H1 (cell line): ENCODE results near the gene TYW1B. TPM values are rescaled to one million over a fixed set of nuclear protein-coding genes. Genes with fewer than 3 reads are reported as not detected.

Experiments used
- CTCF ChIA-PET: fragments of 300-600 bp; sonication (Branson Sonifier 250); formaldehyde crosslinking; loops from one replicate; lab custom pipeline; 2021; ENCODE audit not compliant: partially characterized antibody; lab: Charles Lee
- POLR2A ChIA-PET: fragments of 300-600 bp; sonication (Branson Sonifier 250); formaldehyde crosslinking; loops from one replicate; lab custom pipeline; 2021; ENCODE audit warnings: inconsistent platforms; ENCODE audit not compliant: partially characterized antibody; lab: Charles Lee
- DNase-seq, 2 experiments: peaks; one replicate each; pipeline versions ENCODE4 v3.0.0 to v3.0.0-alpha.2; 2010 to 2022; ENCODE audit warnings: low spot score in 2 of 2, low read depth in 1 of 2, mixed read lengths in 1 of 2
- FAIRE-seq: peaks from 2 replicates; lab custom pipeline; 2011; peaks lifted over from hg19 to GRCh38; lab: Jason Lieb, UNC
- H2AFZ ChIP-seq: 2 replicates; pipeline ENCODE4 v1.8.1; 2012; ENCODE audit warnings: low read length, inconsistent platforms
- H2AK5ac ChIP-seq: 2 replicates; pipeline ENCODE4 v1.6.1; 2013; ENCODE audit warnings: low read depth, low read length
- H2BK120ac ChIP-seq: replicated peaks from 2 replicates; pipeline ENCODE3; 2013; ENCODE audit warnings: low read depth, low read length, inconsistent platforms
- H2BK12ac ChIP-seq: 2 replicates; pipeline ENCODE4 v1.6.1; 2013; ENCODE audit warnings: low read depth, low read length
- H2BK15ac ChIP-seq: 2 replicates; pipeline ENCODE4 v1.6.1; 2013; ENCODE audit warnings: low read length
- H2BK20ac ChIP-seq: 2 replicates; pipeline ENCODE4 v1.6.1; 2013; ENCODE audit warnings: low read length
- H2BK5ac ChIP-seq: 2 replicates; pipeline ENCODE4 v1.6.1; 2013; ENCODE audit warnings: low read depth, low read length
- H3K14ac ChIP-seq: 2 replicates; pipeline ENCODE4 v1.6.1; 2013; ENCODE audit warnings: inconsistent platforms; ENCODE audit not compliant: insufficient read length
- H3K18ac ChIP-seq: 2 replicates; pipeline ENCODE4 v1.6.1; 2013; ENCODE audit warnings: low read length; ENCODE audit errors: extremely low read depth
- H3K23ac ChIP-seq: 2 replicates; pipeline ENCODE4 v1.6.1; 2013; ENCODE audit warnings: inconsistent platforms; ENCODE audit not compliant: insufficient read length
- H3K23me2 ChIP-seq: 2 replicates; pipeline ENCODE4 v1.6.1; 2013; ENCODE audit warnings: low read depth, low read length
- H3K27ac ChIP-seq: 2 replicates; pipeline ENCODE4 v1.6.1; 2011; ENCODE audit warnings: low read depth, low read length, inconsistent platforms
- H3K27me3 ChIP-seq, 4 experiments: replicated peaks in 1 of 4; 1 replicate in 1 of 4; 2 replicates in 3 of 4; pipeline versions ENCODE4 v1.6.1 to v1.8.1; 2011 to 2013; ENCODE audit warnings: low read length in 3 of 4, mild to moderate bottlenecking in 3 of 4, inconsistent platforms in 2 of 4, mixed read lengths in 2 of 4, moderate library complexity in 1 of 4; ENCODE audit not compliant: control insufficient read depth in 3 of 4, insufficient read depth in 3 of 4; ENCODE audit errors: extremely low read depth in 1 of 4
- H3K36me3 ChIP-seq, 4 experiments: 2 replicates each; pipeline versions ENCODE4 v1.6.1 to v1.8.1; 2011 to 2013; ENCODE audit warnings: mild to moderate bottlenecking in 4 of 4, low read length in 3 of 4, moderate library complexity in 2 of 4, control low read depth in 1 of 4, inconsistent platforms in 1 of 4; ENCODE audit not compliant: insufficient read depth in 4 of 4, control insufficient read depth in 2 of 4
- H3K4ac ChIP-seq: replicated peaks from 2 replicates; pipeline ENCODE3; 2013; ENCODE audit warnings: low read length, low read depth, mixed read lengths, inconsistent platforms; ENCODE audit not compliant: insufficient read length
- H3K4me1 ChIP-seq, 4 experiments: replicated peaks in 1 of 4; 1 replicate in 1 of 4; 2 replicates in 3 of 4; pipeline versions ENCODE4 v1.6.1 to v1.8.1; 2011 to 2013; ENCODE audit warnings: low read length in 3 of 4, inconsistent platforms in 2 of 4, mixed read lengths in 1 of 4; ENCODE audit not compliant: insufficient read depth in 4 of 4, control insufficient read depth in 3 of 4
- H3K4me2 ChIP-seq, 2 experiments: 2 replicates each; pipeline versions ENCODE4 v1.6.1 to v1.8.1; 2011 to 2013; ENCODE audit warnings: low read depth in 2 of 2, low read length in 2 of 2, control low read depth in 1 of 2, inconsistent platforms in 1 of 2, mild to moderate bottlenecking in 1 of 2; ENCODE audit not compliant: insufficient read depth in 1 of 2
- H3K4me3 ChIP-seq, 4 experiments: fragments of 200-600, 300-600 bp in 1 of 4; sonication (generic), shearing (Covaris generic), sonication (Bioruptor Twin) in 1 of 4; 2 replicates each; pipeline versions ENCODE4 v1.5.1 to v1.8.1; 2011 to 2016; ENCODE audit warnings: low read length in 4 of 4, low read depth in 3 of 4, control low read depth in 2 of 4, inconsistent platforms in 2 of 4, mild to moderate bottlenecking in 2 of 4, mixed read lengths in 1 of 4, moderate library complexity in 1 of 4; ENCODE audit not compliant: insufficient read depth in 2 of 4; ENCODE audit errors: extremely low read depth in 1 of 4
- H3K56ac ChIP-seq: replicated peaks from 2 replicates; pipeline ENCODE3; 2013; ENCODE audit warnings: low read depth, mild to moderate bottlenecking, mixed read lengths, low read length, inconsistent platforms; ENCODE audit not compliant: insufficient read length
- H3K79me1 ChIP-seq: 2 replicates; pipeline ENCODE4 v1.6.1; 2013; ENCODE audit warnings: low read depth, low read length, control low read depth
- H3K79me2 ChIP-seq, 2 experiments: 2 replicates each; pipeline versions ENCODE4 v1.6.1 to v1.8.1; 2012 to 2013; ENCODE audit warnings: low read length in 2 of 2, mild to moderate bottlenecking in 2 of 2, inconsistent platforms in 1 of 2; ENCODE audit not compliant: insufficient read depth in 2 of 2, control insufficient read depth in 1 of 2
- H3K9ac ChIP-seq, 4 experiments: replicated peaks in 1 of 4; 1 replicate in 1 of 4; 2 replicates in 3 of 4; pipeline versions ENCODE4 v1.6.1 to v1.8.1; 2011 to 2013; ENCODE audit warnings: low read depth in 3 of 4, low read length in 3 of 4, control low read depth in 2 of 4, mild to moderate bottlenecking in 2 of 4, moderate library complexity in 2 of 4, inconsistent platforms in 1 of 4; ENCODE audit errors: extremely low read depth in 1 of 4
- H3K9me3 ChIP-seq, 2 experiments: 2 replicates each; pipeline versions ENCODE4 v1.6.1 to v1.8.1; 2012 to 2013; ENCODE audit warnings: mild to moderate bottlenecking in 2 of 2, moderate library complexity in 2 of 2, control low read depth in 1 of 2, inconsistent platforms in 1 of 2, low read depth in 1 of 2, low read length in 1 of 2, mixed read lengths in 1 of 2; ENCODE audit not compliant: insufficient read depth in 2 of 2
- H4K20me1 ChIP-seq, 2 experiments: replicated peaks in 1 of 2; 2 replicates each; pipeline versions ENCODE3 to v1.8.1; 2011 to 2013; ENCODE audit warnings: inconsistent platforms in 2 of 2, low read length in 2 of 2, mild to moderate bottlenecking in 1 of 2; ENCODE audit not compliant: insufficient read depth in 2 of 2, control insufficient read depth in 1 of 2
- H4K5ac ChIP-seq: 2 replicates; pipeline ENCODE4 v1.6.1; 2013; ENCODE audit warnings: low read length, low read depth, mixed read lengths, inconsistent platforms; ENCODE audit not compliant: insufficient read length
- H4K8ac ChIP-seq: 2 replicates; pipeline ENCODE4 v1.8.0; 2013; ENCODE audit warnings: mild to moderate bottlenecking, moderate library complexity, low read length, inconsistent platforms; ENCODE audit not compliant: insufficient read depth; ENCODE audit errors: extremely low read depth
- H4K91ac ChIP-seq: replicated peaks from 2 replicates; pipeline ENCODE3; 2013; ENCODE audit warnings: low read length, mixed read lengths, inconsistent platforms; ENCODE audit not compliant: insufficient read length
- ATF2 ChIP-seq: IDR thresholded peaks from 2 replicates; pipeline ENCODE4 v1.6.1; 2012; ENCODE audit warnings: low read length, inconsistent platforms
- CEBPB ChIP-seq: IDR thresholded peaks from 2 replicates; pipeline ENCODE4 v1.6.1; 2012; ENCODE audit warnings: low read depth, low read length
- CHD1 ChIP-seq: IDR thresholded peaks from 2 replicates; pipeline ENCODE4 v1.6.1; 2012; ENCODE audit warnings: low read depth, low read length, improper control_type of control experiment
- GTF2F1 ChIP-seq: IDR thresholded peaks from 2 replicates; pipeline ENCODE4 v1.6.1; 2012; ENCODE audit warnings: low read depth, low read length, improper control_type of control experiment, borderline replicate concordance
- KDM1A ChIP-seq: fragments of 200-600, 300-600 bp; sonication (generic); IDR thresholded peaks from 2 replicates; pipeline ENCODE4 v1.7.1; 2016; ENCODE audit warnings: mild to moderate bottlenecking, low read length, borderline replicate concordance
- KDM4A ChIP-seq: IDR thresholded peaks from one replicate; pipeline ENCODE4 v1.7.1; 2012; ENCODE audit warnings: low read depth, mild to moderate bottlenecking, moderate library complexity, low read length, inconsistent platforms; ENCODE audit not compliant: severe bottlenecking
- NANOG ChIP-seq: IDR thresholded peaks from 2 replicates; pipeline ENCODE4 v1.6.1; 2011; ENCODE audit warnings: low read length, low read depth, mild to moderate bottlenecking, inconsistent platforms; ENCODE audit not compliant: insufficient read depth, poor library complexity, severe bottlenecking
- RXRA ChIP-seq: IDR thresholded peaks from 2 replicates; pipeline ENCODE4 v1.6.1; 2011; ENCODE audit warnings: low read depth, mild to moderate bottlenecking, low read length, moderate library complexity; ENCODE audit not compliant: insufficient read depth
- SIX5 ChIP-seq: IDR thresholded peaks from 2 replicates; pipeline ENCODE4 v1.6.1; 2011; ENCODE audit warnings: mild to moderate bottlenecking, low read depth, low read length
- ZNF274 ChIP-seq: IDR thresholded peaks from 2 replicates; pipeline ENCODE4 v1.7.0; 2012; ENCODE audit warnings: low read length, borderline replicate concordance; ENCODE audit errors: extremely low read depth
- WGBS, 2 experiments: shearing (Covaris generic) in 1 of 2; methylation state at CpG; one replicate each; pipeline versions ENCODE4 v1.1.6 to v1.1.7; 2013 to 2015; ENCODE audit warnings: low lambda C conversion rate in 2 of 2, mixed read lengths in 2 of 2, inconsistent platforms in 1 of 2, low coverage in 1 of 2, missing lambda C conversion rate in 1 of 2; ENCODE audit not compliant: insufficient replicate concordance in 2 of 2, insufficient coverage in 1 of 2, insufficient read length in 1 of 2; ENCODE audit errors: extremely low coverage in 1 of 2, missing lambda C conversion rate in 1 of 2; 5-methylcytosine and 5-hydroxymethylcytosine counted together
- polyA plus RNA-seq, 7 experiments: library from polyadenylated mRNA; depleted of rRNA in 3 of 7; stranded (reverse) in 5 of 7; unstranded in 2 of 7; fragments of >200 nt in 5 of 7; fragments of 200-250 nt in 2 of 7; gene quantifications; 1 replicate in 5 of 7; 2 replicates in 1 of 7; 4 replicates in 1 of 7; pipeline versions ENCODE4 v1.2.1 to v1.2.3, GENCODE V29; 2011 to 2013; ENCODE audit warnings: missing spikeins in 2 of 7, mixed read lengths in 2 of 7
- total RNA-seq: library from RNA; stranded (reverse); fragmentation: NEBNext Ultra II Directional; extraction: Animal tissue kit (Norgen Biotek cat#: 25700); gene quantifications from 2 replicates; pipeline ENCODE4 v1.2.1, GENCODE V29; 2021

TYW1B gene
- total and polyA plus RNA-seq, 2 of the 8 experiments (the other 6 are each of a cell fraction or from before 2014, with no cell fraction given), result 6.8 to 12.6 TPM

GRCh38 chr7:72540106-72540611 is 287.8 kb downstream of the TYW1B start:
- WGBS, 2 experiments, result 74% methylated on average over 7 of the region's 8 CpGs; no CpG with 5 or more reads in 1 of the 2 experiments
- no peak for FAIRE-seq

More at GRCh38 chr7:72540106-72540611, 287.8 kb downstream of the TYW1B start:
- Histone ChIP-seq H3K9me3 (no peaks in the 10 kb centered on the region), H3K4me3 (no peak overlapping the region), H3K23me2 (no peaks in the 10 kb centered on the region), H3K79me2 (no peaks in the 10 kb centered on the region), H2BK120ac (no peak overlapping the region), H3K36me3 (no peaks in the 10 kb centered on the region), H2AFZ (no peak overlapping the region), H4K5ac (no peak overlapping the region), H3K4ac (no peak overlapping the region), H2BK5ac (no peak overlapping the region), H2BK20ac (peak overlapping the region; percentile 61; the same call in 1 of the 2 replicates), H3K14ac (no peak overlapping the region), H3K79me1 (no peaks in the 10 kb centered on the region), H4K91ac (no peak overlapping the region)
- POLR2A ChIA-PET, result no interaction called here
- no peak for DNase-seq
- no peak for TF ChIP-seq KDM4A
- TF ChIP-seq ATF2, result no peak
- TF ChIP-seq CEBPB, result no peak
- no peak for TF ChIP-seq SIX5
- TF ChIP-seq RXRA, result no peak
- TF ChIP-seq CHD1, result no peak
- no peak for TF ChIP-seq GTF2F1
- no peak for TF ChIP-seq ZNF274
- TF ChIP-seq NANOG, result no peak
- no peak for TF ChIP-seq KDM1A
- TF ChIP-seq, all 59 proteins: peak for 0
- H3K4me1 ChIP-seq, result peaks cover 0 to 2% (median 0%) of the 10 kb centered on the region in 4 experiments; a peak in 1 of 7 replicates
- H4K20me1 ChIP-seq, result no peaks in the 10 kb centered on the region
- no peak overlapping the region for H4K8ac ChIP-seq
- no peak overlapping the region for H3K18ac ChIP-seq
- H3K56ac ChIP-seq, result no peak overlapping the region
- no peak overlapping the region for H3K9ac ChIP-seq
- no peak overlapping the region for H2BK12ac ChIP-seq
- H3K27me3 ChIP-seq, result no peaks in the 10 kb centered on the region
- CTCF ChIA-PET, result interaction anchor here (1.2 kb wide), 1 partner anchor 46 kb away, joined by 3 read pairs; no protein-coding TSS in a partner anchor
- H3K23ac ChIP-seq, result no peak overlapping the region
- no peak overlapping the region for H2AK5ac ChIP-seq
- H3K27ac ChIP-seq, result no peak overlapping the region
- no peak overlapping the region for H3K4me2 ChIP-seq
- H2BK15ac ChIP-seq, result no peak overlapping the region
